HUDEP-2 (cell line): Measurements from ENCODE around the gene GATD1.
A peak's percentile ranks its signal among the peaks of the same experiment; 100 is the strongest.

Experiments used
- DNase-seq, 76 experiments: peaks; one replicate each; lab custom pipeline; 2025; ENCODE audit not compliant: unreplicated experiment in 76 of 76; lab: John Stamatoyannopoulos, UW

Gene GATD1

DNA sequence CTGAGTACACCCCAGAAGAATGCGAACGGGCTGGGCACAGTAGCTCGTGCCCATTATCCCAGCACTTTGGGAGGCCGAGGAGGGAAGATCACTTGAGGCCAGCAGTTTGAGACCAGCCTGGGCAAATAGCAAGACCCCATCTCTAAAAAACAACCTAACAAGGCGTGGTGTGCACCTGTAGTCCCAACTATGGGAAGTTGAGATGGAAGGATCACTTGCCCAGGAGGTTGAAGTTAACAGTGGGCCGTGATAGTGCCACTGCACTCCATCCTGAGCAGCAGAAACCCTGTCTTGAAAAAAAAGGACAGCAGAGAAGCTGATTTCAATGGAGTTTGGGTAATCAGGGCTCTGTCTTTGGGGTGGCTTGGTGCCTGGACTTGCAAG, 35.8 kb upstream of the GATD1 start:
- DNase-seq: no peak

DNA sequence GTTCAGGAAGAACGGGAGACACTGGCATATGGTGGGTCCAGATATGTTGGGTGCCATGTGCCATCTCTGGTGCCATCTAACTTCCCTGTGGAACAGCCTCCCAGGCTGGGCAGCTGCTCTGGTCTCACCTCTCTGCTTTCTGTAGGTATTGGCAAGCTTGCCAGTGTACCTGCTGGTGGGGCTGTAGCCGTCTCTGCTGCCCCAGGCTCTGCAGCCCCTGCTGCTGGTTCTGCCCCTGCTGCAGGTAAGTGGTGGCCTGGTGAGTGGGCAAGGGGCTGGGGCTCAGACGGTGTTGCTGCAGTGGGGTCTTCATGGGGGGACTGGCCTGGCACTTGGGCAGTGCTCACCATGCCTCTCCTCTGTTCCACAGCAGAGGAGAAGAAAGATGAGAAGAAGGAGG, 35.1 kb upstream of the GATD1 start:
- no peak for DNase-seq

DNA sequence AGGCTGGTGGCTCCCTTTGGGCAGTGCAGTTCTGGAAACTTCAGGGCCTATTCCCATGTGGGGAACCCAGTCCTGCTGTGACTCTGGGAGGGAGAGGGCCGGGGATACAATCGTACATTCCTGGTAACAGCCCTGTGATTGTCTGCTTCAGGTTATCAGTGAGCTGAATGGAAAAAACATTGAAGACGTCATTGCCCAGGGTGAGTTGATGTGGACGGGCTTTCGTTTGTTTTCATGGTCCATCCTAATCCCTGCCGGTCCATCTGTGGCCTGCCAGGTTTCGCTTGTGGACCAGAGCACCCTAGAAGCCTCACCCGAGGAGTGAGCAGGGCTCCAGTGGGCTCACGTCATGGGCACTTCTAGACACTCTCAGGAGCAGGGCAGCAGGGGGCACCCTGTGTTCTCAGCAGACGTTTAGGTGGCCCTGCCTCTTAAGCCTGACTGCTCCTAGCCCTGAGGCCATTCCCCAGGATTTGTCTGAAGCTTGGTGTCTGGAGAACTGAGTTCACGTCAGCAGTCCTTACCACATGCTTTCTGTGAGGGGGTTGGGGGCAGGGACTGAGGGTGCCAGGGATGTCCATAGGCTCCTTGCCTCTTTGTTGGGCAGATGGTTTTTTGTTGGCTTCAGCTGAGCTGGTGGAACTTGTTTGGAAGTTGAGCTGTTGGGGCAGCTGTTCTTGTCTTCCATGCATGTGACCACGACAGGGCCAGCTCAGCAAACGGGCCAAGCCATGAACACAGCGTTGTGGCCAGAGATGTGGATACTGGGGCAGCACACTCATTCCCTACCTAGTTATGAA, 34.4 kb upstream of the GATD1 start:
- peak in 15 of 76 experiments; percentile 13 to 44 (median 28) for DNase-seq

DNA sequence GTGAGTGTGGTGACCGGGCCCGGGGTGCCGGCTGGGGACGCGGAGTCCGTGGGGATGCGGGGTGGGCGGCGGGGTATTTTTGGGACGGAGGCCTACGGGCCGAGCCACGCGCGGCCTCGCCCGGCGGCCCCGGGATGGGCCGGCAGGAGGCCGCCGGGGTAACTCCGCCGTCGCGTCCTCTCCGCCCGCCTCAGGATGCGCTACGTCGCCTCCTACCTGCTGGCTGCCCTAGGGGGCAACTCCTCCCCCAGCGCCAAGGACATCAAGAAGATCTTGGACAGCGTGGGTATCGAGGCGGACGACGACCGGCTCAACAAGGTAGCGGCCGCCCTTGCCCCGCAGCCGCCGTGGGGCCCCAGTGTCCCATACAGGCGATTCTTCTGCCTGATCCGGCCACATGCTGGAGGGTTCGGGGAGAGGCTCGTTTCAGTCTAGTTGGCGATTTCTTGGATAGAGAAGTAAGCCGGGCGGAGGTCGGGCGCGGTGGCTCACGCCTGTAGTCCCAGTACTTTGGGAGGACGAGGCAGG, 32.8 kb upstream of the GATD1 start:
- peak in 1 of 76 experiments; percentile 37 for DNase-seq

DNA sequence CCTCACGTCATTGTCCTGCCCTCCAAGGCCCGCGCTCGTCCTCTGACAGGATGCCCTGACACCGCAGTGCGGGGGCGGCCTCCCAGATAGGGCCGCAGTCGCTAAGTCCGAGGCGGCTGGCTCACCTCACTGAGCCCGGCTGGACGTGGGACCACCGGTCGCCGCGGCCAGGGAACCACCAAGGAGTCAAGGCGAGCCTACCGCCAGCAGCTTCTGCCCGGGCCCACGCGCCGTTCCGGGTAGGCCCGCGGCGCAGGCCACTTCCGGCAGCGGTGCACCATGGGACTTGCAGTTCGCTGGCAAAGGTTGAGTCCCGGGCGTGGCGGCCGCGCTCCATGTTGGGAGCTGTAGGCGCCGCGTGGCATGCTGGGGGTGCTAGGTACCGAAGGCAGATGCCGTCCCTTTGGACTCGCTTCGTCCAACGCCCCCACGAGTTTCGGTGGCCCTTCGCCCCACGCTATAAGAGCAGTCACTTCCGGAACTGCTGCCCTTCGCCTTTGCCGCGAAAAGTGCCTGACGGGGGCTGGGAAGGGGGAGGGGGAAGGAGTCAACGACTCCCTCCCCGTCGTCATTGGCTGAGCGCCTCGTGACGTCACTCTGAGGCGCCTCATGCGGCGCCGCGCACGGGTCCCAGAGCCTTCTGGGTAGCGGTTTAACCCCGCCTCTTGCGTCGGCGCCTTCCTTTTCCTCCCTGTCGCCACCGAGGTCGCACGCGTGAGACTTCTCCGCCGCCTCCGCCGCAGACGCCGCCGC, 32.2 kb upstream of the GATD1 start, which contains the start of gene RPLP2:
Gene RPLP2, plus strand, starts transcription at position 681 of the 753 bp plus-strand sequence. CDS start 268 bp downstream, outside the sequence.
- peak in 75 of 76 experiments; percentile 47 to 97 (median 94) for DNase-seq

DNA sequence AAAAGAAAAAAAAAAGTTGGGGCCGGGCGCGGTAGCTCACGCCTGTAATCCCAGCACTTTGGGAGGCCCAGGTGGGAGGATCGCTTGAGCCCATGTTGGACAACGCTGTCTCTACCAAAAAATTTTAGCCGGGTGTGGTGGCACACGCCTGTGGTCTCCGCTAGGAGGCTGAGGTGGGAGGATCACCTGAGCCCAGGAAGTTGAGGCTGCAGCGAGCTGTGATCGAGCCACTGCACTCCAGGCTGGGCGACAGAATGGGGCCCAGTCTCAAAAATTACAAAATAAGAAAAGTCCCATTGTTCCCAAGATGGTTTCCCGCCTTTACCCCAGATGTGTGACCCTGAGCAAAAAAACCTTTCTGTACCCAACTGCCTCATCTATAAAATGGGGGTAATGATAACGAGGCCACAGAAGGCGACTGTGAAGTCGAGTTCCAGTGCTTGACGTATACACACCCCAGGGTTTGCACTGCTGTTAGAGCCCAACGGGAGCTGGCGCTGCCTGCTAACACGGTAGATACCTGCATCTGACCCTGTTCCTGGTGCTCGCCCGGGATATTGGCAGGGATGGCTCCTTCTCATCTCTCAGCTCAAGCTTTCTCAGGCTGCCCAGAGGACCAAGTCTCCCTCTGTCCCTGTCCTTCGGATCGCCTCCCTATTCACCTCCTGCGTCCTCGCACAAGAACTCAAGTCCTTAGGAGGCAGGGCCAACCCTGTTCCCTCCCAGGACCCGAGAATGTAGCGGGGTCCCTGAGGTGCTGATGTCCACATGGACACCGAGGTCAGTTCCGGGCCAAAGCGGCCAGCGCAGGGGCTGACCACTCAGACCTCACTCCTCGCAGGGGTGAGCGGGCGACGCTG, 31.4 kb upstream of the GATD1 start:
- peak in 21 of 76 experiments; percentile 5 to 79 (median 33) for DNase-seq

DNA sequence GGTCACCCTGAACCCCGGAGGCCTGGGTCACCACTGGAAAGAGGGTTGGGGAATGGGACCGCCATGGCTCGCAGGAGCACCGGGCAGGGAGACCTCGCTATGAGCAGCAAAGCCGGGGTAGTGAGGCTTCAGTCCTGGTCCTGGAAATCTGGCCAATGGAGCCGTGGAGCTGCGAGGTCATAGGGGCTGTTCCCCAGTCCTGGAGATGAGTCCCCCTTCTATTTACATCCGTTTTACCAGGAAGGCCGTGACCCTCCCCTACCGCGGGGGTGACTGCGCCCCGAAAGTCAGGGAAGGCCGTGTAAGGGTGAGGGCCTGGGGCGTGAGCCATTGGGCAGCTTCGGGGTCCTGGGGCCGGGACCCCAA, 27.3 kb upstream of the GATD1 start:
- no peak for DNase-seq

DNA sequence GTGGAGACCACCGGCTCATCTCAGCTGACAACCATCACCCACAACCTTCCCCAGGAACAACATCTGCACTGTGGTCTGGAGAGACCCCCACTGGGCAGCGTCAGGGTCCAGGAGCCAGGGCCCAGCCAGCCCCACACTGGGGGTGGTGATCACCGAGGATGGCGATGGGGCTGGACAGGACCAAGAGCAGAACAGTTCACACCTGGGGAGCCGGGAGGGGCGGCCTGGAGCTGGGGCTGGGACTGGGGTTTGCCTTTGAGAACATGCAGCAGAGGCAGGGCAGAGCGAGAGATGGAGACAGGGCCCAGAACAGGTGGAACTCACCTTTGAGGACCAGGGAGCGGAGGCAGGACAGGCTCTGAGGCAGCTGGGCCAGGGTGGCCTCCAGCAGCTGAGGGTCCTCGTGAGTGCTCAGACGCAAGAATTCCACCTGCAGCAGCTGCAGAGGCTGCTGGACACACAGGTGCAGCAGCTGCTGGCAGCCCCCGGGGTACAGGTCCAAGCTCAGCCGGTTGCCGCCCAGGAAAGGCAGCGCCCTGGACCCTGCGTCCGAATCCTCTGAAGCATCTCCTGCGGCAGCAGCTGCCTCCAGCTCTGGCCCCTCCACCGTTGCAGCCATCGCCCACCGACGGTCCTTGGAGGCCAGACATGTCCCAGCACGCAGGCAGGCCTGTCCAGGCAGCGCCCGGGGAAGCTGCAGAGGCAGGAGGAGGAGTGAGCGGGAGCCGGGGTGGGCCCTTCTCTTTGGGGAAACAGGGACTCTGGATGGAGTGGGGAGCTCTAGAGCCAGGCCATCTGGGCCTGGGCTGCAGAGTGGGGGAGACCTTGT, 26.7 kb upstream of the GATD1 start:
- DNase-seq: no peak

DNA sequence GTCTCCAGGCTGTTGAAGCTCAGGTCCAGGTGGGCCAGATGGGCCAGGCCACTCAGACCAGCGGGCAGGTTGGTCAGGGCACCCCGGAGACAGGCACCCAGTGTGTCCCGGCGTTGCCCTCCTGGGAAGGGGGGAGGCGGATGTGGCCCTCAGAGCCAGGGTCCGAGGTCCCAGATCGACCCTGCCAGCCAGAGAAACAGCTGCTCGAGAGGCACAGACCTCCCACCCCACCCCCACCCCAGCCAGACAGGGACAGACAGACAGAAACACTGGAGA, 26.1 kb upstream of the GATD1 start:
- no peak for DNase-seq

DNA sequence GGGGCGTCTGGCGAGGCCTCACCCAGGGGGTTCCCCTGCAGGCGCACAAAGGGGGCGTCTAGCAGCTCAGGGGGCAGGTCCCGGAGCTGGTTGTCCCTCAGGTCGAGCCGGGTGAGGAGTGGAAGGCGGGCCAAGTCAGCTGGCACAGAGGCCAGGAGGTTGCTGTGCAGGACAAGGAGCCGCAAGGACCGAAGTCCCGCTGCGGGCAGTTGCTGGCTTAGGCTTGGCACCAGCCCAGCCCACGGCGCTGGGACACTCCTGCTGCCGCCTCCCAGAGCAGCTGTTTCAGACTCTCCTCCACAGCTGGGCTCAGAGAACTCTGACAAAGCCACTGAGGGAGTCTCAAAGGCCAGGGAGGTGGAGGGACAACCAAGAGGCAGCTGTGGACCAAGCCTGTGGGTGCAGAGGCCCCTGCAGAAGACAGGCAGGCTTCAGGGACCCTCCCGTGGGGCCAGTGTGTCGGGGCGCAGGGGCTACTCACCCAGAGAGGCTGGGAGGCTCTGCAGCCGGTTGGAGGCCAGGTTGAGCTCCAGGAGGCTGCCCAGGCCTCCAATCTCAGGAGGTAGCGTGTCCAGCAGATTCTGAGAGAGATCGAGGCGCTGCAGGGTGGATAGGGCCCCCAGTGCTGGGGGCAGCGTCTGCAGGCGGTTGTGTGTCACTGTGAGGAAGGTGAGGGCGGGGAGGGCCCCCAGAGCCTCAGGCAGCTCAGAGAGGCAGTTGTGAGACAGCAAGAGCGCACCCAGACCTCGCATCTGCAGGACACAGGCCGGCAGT, 25.6 kb upstream of the GATD1 start:
- DNase-seq: no peak

DNA sequence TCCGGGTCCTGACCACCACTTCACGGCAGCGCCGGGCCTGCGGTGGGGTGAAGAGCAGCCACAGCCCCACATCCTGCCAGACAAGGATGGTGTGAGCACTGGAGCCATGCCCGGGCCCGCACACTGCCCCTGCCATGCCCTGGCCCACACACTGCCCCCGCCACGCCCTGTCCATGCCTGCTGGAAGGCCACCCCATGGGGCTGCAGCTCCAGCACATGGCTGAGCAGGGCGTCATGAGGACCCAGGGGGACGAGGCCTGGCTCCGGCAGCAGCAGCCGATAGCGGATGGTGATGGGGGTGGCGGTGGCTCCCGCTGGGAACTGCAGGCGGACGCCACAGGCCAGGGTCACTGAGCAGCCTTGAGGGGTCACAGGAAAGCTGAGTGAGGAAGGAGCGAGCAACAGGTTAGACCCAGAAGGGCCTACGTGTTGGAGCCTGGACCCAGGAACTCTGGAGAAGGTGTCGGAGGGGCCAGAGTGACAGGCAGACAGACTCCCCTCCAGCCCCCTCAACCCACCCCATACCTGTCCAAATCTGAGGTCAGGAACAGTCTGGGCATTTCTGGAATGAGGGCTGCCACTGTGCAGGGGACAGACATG, 24.8 kb upstream of the GATD1 start:
- DNase-seq: no peak

DNA sequence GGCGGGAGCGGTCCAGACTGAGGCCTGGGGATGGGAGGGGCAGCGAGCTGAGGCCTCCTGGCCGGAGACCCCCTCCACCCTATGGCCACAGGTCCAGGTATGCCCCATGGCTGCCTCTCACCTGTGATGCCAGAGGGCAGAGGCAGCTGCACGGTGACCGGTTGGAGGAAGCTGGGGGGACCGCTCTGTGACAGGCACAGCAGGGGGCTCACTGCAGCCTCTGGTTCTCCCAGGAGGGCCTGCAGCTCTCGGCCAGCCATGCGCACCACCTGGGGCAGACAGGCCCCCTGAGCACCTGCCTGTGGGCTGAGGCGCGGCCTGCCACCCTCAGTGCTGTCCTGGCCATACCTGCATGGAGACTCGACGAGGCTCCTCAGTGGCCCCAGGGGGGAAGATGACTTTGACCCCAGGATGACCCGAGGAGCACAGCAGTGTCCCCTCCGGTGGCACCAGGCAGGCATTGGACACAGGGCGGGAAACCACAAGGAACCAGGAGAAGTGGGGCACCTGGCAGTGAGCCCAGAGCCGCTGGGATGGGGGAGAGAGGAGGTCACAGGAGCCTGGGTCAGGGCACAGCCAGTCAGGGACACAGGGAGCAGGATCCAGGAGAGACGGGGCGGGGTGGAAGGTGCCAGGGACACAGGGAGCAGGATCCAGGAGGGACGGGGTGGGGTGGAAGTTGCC, 24.0 kb upstream of the GATD1 start:
- no peak for DNase-seq

DNA sequence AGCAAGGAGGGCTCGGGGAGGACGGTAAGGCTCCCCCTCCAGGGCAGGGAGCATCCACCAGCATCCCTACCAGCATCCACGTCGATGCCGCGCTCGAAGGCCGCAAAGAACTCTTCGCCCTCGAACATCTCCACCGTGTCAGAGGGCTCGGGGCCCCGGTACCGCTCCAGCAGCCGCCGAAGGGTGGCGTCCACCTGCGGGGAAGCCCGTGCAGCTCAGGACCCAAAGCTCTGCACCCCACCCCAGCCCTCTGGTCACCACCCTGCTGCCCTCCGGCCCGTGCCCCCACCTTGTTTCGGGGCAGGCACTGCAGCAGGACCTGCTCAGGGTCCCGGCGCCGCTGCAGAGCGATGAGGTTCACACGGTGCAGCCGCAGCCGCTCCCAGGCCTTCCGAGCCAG, 23.2 kb upstream of the GATD1 start:
- DNase-seq: no peak

DNA sequence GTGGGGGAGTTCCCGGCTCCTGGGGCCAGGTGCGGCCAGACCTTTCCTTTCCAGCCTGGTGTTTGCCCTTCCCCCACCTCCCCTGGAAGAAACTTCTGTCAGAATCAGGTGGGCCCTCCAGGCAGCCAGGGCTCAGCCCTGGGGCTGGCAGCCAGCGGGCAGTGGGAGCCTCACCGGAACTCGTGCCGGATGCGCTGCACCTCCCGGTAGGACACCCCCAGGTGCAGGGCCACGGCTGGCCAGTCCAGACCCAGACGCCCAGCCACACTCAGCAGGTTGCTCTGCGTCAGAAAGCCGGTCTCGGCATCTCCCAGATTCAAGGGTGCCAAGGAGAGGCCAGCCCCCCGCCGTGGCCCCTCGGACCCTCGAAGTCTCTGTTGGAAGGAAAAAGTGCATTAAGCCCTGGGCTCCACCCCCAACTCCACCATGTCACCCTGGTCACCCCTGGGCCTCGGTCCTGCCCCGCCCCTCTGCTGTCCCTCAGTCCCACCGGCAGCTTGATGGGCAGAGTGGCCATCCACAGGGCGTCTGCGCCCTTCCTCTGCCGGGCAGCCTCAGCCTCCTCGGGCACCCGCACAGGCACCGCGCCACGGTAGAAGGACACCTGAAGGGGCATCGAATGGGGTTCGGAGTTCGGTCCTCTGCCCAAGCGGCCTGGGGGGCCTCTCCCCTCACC, 22.5 kb upstream of the GATD1 start:
- no peak for DNase-seq

DNA sequence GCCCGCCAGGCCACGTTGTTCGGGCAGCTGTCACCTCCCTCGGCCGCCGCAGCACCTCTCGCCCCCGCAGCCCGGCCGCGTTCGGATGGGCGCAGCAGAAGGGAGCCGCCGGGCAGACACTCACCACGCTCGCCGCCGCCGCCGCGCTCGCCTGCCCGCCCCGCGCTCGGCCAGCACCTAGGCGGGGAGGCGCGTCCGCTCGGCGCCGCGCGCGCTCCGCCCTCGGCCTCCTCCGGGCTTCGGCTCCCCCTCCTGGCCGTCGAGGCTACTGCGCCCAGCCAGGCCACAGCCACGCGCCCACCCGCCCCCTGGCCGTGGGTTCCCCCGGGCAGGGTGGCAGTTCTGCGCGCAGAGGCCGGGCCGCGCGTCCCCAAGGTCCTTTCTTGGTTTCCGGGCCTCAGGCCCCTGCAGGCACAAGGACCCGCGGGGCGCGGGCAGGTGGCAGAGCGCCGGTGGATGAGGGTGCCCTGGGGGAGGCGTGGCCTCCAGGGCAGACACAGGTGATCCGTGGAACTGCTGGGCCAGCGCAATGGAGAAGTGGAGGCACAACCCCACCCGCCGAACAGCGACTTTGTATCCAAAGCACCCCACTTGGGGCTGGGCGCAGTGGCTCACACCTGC, 20.9 kb upstream of the GATD1 start, which contains the start of gene SLC25A22:
Gene SLC25A22, minus strand, starts transcription at position 189 of the 621 bp plus-strand sequence. CDS start 3,275 bp downstream, outside the sequence.
- peak in 68 of 76 experiments; percentile 16 to 85 (median 60) for DNase-seq

DNA sequence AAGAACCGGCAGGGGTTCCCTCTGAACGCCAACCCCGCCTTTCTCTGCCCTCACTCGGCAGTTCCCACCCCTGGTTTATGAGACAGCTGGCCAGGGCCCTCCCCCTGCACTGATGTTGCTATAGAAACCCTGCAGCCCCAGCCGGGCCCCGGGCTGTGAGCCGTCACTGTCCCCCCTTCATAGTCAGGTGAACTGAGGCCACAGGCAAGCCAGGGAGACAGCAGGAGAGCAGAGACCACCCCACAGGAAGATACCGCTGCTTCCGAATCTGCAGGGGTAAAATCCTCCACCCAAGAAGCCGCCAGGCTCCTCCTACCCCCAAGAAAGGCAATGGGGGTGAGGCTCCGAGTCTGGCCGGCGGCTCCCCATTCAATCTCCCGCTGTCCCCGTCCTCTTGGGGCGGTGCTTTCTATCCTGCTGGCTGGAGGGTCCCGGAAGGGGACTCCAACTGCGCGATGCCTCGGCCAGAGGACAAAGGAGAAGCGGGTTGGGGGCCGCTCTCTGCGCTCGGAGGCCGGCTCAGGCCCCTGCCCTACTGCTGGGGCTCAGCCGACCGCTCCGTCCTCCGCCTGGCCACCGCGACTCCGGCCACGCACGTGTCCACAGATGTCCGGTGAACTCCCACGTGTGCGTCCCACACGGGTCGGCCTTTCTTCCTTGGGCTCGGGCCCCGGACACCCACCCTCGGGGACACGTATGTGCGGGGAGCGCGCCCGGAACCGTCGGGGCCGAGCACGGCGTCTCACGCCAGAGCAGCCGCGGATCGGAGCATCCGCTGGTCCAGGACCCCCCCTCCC, 20.2 kb upstream of the GATD1 start:
- peak in 57 of 76 experiments; percentile 6 to 76 (median 54) for DNase-seq
